Natural killer cell (primary cell): Measurements from ENCODE around the gene TXNL4B. TPM values are rescaled to one million over a fixed set of nuclear protein-coding genes. Genes with fewer than 3 reads are reported as not detected.

Experiments used
- total RNA-seq, 4 donors: library from RNA; stranded (reverse); fragments of 120-200 nt in 1 of 4; gene quantifications; one replicate each; pipeline versions ENCODE4 v1.2.3 to v1.2.4, GENCODE V29; 2013 to 2022

Gene TXNL4B
- total RNA-seq, 3 donors from 2014 or later (not counting 1 experiment from before 2014, with no cell fraction given): 12.1 to 13.8 (median 13.6) TPM

Other genes starting within 250 kb of the TXNL4B start
- 10 to 100 TPM; 59.7 to 66.9 (median 59.8) TPM for gene ATXN1L, start 247.6 kb downstream of the TXNL4B start, total RNA-seq
- gene ZNF821, start 209.4 kb downstream of the TXNL4B start, total RNA-seq: 10 to 100 TPM; 14.0 to 19.1 (median 18.2) TPM
- 100 to 1,000 TPM; 363 to 391 (median 378) TPM for gene IST1, start 198.1 kb downstream of the TXNL4B start, total RNA-seq
- gene PKD1L3, start 93.2 kb downstream of the TXNL4B start, total RNA-seq: under 1 TPM in 1 of 3 donors, not detected in 2; 0.12 TPM
- 1 to 10 TPM; 3.7 to 6.9 (median 4.7) TPM for gene DHODH, start 84.9 kb downstream of the TXNL4B start, total RNA-seq
- gene HP, start 39.1 kb downstream of the TXNL4B start, total RNA-seq: 1 to 10 TPM in 1 of 3 donors, under 1 TPM in 1, not detected in 1; 0.32 to 2.1 TPM
- not detected for gene HPR, start 30.4 kb downstream of the TXNL4B start, total RNA-seq
- gene DHX38, start 227 bp upstream of the TXNL4B start, total RNA-seq: 100 to 1,000 TPM; 120 to 124 (median 120) TPM
- 1 to 10 TPM in 1 of 3 donors, under 1 TPM in 2; 0.68 to 1.2 (median 0.99) TPM for gene PMFBP1, start 78.5 kb upstream of the TXNL4B start, total RNA-seq